Stimulated activated CD8-positive, alpha-beta memory T cell treated with anti-CD3 and anti-CD28 coated beads, Interleukin-4, amount 100 ng/mL, for 24 hours (primary cell): ENCODE measurements around the gene RNF4.
A peak's percentile ranks its signal among the peaks of the same experiment; 100 is the strongest.

Experiments
- DNase-seq: peaks from one replicate; pipeline ENCODE4 v3.0.0-alpha.2; 2020; ENCODE audit warnings: low read depth

RNF4 gene

DNA sequence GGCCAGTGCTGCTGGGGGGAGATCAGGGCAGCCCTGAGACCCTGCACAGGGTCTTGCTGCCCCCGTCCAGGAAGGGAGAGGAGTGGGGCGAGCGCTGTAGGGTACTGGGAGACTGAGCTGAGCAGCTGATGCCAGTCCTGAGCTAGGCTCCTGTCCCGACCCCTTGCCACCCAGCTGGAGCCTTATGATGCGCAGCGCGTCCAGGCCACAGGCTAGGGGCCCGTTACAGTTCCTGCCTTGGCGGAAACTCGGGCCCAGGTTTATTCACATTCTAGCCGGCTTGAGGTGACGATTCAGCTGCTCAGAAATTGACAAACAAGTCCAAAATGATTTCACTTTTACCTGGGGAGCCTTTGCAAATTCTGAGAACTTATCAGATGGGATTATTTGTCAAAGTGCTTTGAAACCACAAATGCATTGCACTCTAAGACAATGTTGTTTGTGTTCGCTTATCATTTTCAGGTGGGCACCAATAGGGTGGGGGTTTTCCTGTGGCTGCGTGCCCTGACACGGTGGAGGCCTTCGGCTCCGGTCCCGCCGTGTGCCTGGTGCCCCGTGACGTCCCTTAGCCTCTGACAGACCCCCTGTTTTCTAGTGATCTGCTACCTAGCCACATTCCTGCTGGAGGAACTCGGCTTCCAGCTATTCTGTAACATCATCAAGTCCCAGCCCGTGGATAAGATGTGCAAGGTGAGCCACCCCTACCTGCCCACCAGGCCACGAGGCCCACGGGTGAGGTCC, 31.3 kb upstream of the RNF4 start:
- DNase-seq: no peak

DNA sequence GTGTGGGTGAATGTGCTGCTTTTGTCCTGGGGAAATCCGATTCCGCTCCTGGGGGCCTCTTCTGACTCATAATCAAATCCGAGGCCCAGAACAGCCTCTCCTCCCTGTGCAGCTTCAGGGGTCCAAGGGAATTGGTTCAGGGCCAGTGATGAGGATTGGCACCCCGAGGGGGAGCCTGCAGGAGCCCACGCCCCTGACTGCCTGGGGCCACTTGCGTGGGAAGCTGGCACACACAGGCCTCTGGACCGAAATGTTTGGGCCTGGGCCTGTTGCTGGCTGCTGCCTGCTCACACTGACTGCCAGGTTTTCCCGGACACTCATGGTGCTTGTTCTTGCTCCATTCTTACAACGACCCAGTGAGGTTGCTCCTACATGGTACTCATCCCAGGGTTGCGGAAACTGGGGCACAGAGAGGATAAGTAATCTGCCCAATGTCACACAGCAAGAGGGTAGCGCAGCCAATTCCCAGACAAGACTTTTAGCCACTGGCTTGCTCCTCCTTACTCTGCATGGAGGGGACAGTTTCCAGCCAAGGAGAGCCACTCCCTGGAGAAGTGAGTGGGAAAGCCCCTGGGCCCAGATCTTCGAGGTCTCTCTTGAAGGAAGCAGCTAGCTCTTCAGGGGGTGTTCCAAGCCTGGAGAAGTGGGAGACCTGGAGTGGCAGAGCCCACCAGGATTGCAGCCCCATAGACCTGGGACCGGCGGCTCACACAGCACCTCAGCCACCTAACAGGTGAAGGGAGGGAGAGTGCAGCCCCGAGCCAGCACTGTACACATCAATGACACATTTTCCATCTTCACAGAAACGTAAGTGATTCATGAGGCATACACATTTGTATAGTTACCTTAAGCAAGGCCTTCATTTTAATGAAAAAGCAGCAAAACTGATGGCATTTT, 29.8 kb upstream of the RNF4 start:
- no peak for DNase-seq

DNA sequence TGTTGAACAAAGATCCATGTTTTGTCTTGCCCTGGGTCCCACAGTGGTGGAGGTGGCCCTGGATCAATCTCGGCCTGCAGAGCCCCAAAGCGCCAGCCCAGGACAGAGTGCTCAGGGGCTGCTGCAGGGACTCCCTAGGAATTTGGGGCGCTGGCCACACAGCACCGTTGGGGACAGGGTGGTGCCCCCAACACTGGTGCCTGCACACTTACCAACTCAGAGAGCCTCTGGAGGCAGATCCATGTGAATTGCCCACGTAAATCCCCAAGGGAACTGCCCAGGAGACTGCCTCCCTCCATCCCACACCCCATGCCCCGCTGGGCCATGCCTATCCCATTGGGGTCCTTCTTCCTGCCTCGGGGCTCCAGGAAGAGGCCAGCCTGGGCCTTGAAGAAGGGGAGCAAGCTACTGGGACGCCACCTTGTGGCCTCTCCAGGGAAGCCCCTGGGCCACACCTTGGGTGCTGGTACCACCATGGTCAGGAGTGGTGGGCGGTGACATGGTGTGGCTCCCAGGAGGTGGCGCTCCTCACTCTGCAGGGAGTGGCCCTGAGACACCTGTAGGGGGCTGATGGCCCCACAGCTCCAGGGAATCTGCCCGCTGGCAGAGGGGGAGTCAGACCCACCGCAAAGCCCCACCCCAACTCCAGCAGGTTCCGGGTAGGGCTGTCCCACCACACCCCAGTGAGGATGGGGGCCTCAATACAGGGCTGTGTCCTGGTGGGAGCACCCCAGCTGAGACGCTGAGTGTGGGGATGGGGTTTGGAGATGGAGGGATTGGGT, 27.3 kb upstream of the RNF4 start:
- peak; percentile 64 for DNase-seq

DNA sequence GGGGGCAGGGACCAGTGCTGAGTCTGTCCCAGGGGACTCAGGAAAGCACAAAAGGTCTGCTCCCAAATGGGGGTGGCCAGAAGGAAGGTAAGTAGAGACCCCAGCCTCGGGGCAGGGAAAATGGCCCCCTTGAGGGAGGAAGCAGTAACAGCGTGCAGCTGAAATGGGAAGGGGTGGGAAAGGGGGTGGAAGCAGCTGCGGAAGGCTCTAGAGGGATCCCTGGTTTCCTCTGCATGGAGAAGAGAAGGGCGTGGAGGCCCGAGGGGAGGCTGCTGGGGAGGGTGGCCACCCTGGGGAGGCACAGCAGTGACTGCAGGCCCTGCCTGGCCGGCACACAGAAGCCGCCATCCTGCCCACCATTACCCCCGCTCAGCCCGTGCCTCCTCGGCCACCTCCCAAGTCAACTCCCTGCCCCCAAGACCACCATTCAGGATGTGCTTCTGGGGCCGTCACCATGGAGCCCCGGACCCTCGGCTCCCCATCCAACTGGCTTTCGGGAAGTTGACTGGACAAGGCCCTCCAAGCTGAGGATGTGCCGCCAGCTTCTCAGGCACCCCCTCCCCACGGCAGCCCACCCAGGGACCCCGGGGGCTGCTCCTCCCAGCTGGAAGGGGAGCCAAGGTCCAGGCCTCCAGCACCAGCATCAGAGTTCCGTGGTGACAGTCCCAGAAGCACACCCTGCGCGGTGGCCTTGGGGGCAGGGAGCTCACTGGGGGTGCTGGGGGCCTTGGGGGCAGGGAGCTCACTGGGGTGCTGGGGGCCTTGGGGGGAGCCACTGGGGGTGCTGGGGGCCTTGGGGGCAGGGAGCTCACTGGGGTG, 26.5 kb upstream of the RNF4 start:
- no peak for DNase-seq

DNA sequence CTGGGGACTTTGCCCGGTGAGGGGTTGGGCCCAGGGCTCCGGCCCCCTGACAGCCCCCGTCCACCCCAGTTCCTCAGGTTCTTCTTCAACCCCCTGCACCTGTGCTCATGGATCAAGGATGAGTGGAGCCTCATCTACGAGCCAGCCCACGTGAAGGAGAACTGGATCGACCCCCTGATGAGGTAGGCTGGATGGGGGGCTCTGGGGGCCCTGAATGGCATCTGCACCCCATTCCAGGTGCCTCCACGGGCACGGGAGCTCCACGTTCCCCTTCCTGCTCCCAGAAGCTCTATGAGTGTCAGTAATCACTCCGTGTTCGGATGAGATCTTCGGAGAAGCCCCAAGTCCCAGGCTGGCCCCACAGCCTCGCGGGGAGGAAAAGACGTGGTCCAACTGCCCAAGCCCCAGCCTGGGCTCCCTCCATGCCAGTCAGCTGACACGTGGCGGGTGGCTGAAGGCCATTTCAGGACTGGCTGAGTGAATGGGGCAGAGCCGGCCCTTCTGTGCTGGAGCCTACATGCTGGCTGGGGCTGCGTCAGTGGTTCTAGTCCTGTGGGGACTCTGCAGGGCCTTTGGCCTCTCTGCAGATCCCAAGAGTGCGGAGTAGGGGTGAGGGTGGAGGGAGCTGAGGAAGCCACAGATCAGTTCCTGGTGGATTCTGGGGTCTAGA, 25.7 kb upstream of the RNF4 start:
- no peak for DNase-seq

DNA sequence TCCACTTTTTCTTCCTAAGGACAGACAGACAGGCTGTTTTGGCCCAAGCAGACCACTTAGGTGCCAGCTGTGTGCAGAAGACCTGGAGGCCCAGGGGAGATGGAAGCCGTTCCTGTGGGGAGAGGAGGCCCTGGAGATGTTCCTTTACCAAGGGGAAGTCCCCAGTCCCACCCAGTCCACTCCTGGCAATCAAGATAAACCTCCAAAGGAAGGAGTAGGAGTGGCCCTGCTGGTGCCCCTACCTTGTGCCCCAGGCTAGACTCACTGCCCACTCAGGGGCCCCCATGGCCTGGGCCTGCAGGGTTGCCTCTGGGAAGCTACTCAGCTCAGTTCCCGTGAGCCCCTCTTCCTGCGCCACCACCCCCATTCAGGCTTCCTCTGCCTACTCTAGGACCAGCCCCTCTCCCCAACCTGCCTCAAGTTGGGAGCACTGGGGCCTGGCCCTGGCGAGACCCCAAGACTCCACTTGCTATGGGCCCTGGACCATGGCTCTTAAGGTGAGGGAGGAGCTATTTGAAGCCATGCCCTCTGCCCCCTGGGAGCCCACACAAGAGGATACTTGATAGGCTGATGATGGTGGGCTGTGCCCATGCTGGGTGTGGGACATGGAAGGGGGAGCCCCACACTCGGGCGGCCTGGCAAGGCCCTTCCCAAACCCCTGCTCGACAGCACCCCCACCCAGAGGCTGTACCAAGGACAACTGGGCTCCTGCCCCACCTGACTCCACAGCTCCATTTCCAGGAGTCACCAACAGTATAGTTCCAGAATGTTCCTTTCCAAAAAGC, 24.8 kb upstream of the RNF4 start:
- DNase-seq: no peak

DNA sequence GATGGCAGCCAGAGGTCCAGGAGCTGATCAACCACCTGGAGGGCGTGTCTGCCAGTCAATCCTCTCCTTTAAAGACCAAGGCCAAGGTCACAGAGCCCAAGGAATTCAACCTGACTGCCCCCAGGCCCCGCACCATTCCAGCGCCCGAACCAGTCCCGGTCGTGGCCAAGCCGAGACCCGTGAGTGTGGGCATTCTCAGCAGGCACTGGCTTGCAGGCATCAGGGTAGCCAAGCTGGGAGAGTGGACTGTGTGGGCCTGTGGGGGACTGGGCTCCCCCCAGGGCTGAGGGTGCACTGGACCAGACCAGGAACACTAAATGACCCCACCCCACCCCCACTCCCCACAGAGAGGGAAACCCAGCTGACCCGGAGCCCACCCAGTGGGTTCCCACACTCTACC, 23.8 kb upstream of the RNF4 start:
- no peak for DNase-seq

DNA sequence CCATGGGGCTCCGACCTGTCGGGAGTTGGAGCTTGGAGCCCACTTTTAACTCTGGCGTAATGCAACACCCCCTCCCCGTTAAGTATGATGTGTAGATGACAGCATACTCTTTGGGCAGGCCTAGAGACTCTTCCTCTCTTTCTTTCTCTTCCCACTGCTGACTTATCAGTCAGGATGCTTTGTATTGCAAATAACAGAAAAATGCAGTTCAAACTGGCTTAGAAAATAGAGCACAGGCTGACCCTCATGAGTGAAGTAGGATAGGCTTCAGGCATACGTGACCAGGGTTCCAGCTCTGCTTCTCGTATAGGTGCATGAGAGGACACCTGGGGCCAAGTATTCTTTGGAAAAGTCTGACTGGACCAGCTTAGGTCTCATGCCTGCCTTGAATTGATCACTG, 23.3 kb upstream of the RNF4 start:
- no peak for DNase-seq

DNA sequence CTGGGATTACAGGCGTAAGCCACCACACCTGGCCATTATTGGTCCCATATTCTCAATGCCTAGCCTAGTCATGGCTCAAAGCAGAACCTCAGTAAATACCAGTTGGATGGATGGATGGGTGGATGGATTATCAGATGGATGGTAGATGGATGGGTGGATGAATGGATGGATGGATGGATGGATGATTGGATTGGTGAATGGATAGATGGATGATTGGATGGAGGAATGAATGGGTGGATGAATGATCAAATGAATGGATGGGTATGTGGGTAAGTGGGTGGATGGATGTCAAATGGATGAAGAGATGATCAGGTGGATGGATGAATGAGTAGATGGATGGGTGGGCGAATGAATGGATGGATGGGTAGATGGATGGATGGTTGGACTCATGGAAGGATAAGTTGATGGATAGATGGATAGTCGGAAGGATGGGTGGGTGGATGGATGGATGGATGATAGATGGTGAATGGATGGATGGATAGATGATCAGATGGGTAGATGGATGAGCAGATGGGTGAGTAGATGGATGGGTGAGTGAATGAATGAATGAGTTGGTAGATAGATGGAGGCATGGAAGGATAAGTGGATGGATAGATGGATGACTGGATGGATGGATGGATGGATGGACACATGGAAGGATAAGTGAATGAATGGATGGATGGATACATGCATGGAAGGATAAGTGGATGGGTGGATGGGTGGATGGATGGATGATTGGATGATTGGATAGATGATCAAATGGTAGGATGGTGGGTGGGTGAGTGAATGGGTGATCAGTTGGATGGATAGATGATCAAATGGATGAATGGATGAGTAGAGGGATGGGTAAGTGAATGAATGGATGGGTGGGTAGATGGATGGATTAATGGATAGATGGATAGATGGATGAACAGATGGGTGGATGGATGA, 22.0 kb upstream of the RNF4 start:
- DNase-seq: no peak

DNA sequence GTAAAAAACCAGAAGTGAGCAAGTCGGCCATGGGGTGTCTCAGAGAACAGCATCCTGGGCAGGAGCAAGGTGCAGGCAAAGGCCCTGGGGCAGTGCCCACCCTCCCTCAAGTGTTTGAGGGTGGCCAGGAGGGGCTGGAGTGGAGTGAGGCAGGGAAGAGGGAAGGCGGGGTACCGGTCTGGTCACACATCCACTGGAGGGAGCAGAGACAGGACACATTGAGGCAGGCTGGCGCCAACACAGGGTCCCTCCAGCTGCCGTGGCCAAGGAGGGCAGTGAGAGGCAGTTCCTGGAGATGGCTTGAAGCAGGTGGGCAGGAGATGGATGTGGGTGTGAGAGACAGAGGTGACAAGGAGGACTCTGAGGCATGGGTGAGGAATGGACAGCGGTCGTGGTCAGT, 20.3 kb upstream of the RNF4 start:
- DNase-seq: no peak

DNA sequence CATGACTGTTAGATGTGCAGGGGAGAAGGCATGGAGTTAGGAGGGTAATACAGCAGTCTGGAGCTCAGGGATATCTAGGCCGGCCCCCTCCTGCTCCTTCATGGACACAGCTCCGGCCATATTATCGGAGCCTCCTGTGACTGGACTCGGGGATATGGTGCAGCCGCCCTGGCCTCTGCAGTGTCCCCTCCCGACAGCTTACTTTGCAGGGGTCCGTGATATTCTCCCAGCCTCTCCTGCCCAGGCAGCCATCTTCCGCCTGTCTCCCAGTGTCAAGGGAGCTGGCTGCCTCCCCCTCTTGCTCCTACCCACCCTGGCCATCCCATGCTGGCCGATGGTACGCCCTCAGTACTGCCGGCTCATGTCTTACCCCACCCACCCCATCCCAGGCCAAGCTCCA, 19.9 kb upstream of the RNF4 start:
- no peak for DNase-seq

DNA sequence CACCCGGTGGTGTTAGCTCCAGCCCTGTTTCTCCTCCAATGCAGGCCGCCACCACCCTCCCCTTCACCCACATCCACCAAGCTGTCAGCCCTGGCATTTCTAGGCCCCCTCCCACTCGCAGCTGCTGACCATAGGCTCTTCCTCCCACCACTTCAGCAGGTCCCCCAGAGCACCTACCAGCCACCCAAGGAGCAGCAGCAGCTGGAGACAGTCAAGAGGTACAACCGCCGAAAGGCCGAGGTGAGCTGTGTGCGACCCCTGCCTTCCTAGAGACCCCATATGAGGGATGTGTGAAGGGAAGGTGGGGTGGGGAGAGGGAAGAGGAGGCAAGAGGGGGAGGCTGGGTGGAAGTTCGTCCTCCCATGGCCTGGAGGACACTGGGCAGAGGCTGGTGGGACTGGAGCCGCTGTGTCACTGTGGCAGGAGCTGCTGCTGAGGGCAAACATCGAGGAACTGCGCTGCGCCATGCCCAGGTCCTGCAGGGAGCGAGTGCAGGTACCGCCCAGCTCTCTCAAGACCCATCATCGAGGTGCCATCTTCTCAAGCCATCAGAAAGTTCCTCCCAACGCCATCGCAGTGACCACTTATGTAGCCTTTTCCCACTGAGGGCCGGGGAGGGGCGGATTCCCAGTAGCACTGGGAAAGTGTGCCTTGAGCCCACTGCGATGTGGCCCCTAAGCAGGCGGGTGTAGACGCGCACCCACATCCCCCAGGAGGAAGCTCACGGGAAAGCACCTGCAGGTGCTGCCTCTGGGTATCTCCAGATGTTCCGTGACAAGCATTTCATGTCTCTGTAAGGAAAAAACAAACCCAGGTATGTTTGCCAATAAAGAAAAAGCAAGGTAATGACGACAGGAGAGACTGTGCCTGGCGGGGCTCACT, 19.2 kb upstream of the RNF4 start:
- DNase-seq: no peak

DNA sequence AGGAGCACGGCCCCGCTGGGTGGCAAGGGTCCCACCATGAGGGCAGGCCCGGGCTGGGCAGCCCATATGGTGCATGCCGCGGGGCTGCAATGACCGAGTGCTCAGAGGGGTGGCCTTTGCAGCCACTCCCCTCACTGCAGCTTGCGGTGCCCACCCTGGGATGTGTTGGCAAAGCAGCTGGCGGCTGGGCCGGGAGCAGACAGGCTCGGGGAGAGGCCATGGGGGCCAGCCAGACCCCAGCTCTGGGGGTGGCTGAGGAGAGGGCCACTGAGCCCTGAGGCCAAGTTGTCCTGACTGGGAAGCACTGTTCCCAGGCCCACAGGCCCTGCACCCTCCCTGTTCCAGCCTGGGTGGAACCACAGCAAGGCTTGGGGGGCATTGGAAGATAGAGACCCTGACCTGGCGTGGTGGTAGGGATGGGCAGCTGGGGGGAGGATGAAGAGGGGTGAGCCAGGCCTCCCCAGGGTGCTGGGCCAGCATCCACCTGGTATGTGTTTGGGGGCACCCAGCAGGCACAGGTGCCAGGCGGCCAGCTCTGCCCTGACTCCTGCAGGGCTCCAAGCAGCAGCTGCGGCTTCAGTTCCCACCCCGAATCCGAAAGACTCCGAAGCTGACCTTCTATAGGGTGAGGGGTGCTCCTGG, 18.4 kb upstream of the RNF4 start:
- no peak for DNase-seq

DNA sequence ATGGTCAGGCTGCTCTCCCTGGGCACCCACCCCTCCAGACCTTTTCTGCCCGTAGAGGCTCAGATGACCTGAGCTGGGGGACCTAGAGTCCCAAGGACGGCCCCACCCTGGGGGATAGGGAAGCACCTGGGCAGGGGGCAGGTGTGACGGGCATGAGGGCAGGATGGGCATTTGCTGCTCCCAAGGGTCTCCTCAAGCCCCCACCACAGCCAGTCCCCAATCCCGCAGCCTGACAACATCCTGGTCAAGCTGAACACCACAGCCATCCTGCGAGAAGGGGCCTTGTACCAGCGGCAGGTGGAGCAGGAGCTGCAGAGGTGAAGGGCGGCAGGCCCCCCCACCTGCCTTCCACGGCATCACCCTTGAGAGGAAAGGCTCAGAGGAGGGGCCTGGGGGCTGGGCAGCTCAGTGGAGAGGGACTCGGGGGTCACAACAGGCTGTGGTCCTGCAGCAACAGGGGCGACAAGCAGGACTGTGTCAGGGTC, 17.8 kb upstream of the RNF4 start:
- no peak for DNase-seq

DNA sequence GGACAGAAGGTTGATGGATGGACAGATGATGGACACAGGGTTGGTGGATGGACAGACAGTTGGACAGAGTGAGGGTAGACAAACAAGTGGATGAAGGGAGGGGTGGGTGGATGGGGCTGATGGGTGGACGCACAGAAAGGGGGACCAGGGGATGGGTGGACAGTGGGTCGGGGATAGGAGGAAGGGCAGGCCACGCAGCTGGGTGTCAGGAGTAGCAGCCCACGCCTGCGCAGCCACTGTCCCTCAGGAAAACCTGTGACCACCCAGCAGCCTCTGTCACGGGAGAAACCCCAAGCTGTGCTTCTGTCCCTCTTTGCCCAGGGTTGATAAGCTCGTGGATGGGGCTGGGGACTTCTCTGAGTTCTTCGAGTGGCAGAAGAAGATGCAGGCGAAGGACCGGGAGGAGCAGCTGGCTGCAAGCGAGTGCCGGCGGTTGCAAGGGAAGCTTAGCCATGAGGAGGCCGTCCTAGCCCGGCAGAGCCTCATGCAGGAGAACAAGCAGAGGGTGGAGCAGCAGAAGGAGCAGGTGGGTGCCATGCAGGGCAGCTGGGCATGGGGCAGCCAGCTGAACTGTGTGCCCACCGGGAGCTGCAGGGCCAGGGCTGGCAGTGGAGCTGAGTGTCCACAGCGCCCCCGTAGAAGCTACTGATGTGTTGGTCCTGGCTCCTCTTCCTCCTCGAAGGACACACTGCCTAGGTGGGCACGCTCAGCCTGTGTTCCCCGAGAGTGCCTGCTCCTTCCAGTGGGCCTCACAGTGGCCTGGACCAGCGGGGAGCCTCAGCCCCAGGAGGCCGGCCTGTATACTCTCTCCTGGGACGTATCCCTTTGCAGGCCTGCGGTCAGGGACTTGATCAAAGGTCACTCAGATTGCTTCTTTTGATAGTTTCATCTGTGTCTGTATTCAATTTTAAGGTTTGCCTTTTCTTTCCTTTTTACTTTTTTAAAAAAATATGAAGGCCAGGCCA, 16.8 kb upstream of the RNF4 start:
- DNase-seq: no peak

DNA sequence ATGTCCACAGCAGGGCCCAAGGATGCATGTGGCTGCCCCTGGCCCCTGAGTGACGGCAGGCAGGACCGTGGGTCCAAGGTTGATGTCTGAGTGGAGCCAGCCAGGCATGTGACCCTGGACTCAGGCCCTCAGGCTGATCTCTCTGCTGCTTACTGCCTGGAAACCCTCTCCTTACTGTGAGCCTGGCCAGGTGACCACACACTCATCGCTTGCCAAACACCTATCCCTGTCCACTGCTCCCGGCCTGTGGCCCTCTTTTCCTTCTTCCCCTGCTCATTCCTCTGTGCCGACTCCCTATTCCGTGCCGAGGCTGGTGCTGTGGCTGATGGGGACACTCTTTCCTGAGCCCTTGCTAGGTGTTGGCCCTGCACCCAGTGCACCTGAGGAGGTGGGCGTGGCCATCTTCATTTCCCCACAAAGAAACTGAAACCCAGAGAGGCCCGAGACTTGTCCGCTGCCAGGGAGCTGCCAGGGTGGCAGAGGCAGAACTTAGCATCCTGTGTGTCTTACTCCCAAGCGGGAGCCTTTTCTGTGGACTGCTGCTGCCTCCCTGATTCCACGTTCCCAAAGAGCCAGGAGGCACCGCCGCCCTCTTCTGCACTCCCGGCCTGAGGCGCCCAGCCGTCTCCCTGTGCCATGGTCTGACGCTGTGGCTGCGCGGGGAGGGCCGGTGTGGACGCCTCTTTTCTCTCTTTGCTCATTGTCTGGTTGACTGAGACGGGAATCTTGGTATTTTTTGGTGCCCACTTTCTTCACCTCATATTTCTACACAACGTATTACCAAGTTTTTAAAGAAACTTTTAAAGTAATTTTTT, 11.2 kb upstream of the RNF4 start:
- DNase-seq: no peak
